ENCODE data around the gene NFATC2. TPM values are rescaled to one million over a fixed set of nuclear protein-coding genes. Genes with fewer than 3 reads are reported as not detected.

NFATC2 gene
- total and polyA plus RNA-seq, 12 donors: 0.61 to 7.7 (median 4.0) TPM

DNA sequence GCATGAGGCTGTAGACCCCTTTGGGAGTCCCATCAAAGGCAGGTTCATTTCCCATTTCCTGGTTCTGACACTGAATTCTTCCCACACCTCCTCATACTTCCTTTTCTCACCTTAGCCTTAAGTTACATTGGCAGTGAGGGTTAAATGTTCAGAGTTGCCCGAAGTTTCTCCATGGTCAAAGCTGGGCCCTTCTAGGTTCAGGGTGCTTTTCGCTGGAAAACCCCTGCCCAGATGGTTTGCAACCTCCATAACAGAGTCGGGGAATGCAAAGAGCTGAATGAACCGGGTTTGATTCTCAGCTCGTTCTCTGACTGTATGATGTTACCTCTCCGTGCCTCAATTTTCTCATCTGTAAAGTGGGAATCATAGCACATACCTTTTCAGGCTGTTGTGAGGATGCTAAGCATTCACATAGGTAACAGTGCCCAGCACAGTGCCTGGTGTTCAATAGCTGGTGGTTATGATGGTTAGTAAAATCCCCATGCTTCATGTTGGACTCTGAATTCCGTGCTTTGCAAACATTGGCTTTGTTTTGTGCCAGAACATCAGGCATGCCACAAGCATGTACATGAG, 149.8 kb downstream of the NFATC2 start:
- 75 to 95% (median 83%) methylated on average over 7 of the region's 7 CpGs for WGBS, 4 donors
- no peaks in the 10 kb centered on the region for H3K4me1 ChIP-seq (replicated peaks in 1 of 2)
- H3K4me3 ChIP-seq: no peak overlapping the region

DNA sequence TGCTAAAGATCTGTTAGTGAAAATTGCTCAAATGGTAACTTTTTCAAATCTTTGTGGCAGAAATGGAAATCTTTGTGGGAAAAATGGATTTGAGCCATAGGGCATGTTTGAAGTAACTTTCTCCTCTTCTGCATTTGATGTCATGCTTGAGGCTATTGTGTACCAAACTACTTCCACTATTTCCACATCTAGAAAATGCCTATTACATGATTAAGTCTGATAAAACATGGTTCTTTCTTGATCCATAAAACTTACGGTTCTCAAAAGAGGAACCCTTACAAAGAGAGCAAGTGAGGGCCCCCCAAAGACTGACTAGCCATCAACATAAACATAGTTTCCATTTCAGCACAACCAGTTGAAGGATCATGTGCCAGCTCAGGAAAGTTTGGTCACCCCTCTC, 150.6 kb downstream of the NFATC2 start:
- intact Hi-C loops (cut with DNase I): no loop called here

More for the DNA sequence above, 149.8 kb downstream of the NFATC2 start:
- Histone ChIP-seq H3K9me3 (replicated peaks in 1 of 3) (no peaks in the 10 kb centered on the region), H3K27me3 (no peaks in the 10 kb centered on the region), H3K36me3 (replicated peaks in 1 of 2) (no peaks in the 10 kb centered on the region), H3K27ac (no peak overlapping the region)
- TF ChIP-seq POLR2A (IDR thresholded peaks at IDR 0.05) (no peak), CTCF (IDR thresholded peaks at IDR 0.05) (no peak)
- DNase-seq: no peak
- intact Hi-C loops (cut with DNase I): no loop called here

DNA sequence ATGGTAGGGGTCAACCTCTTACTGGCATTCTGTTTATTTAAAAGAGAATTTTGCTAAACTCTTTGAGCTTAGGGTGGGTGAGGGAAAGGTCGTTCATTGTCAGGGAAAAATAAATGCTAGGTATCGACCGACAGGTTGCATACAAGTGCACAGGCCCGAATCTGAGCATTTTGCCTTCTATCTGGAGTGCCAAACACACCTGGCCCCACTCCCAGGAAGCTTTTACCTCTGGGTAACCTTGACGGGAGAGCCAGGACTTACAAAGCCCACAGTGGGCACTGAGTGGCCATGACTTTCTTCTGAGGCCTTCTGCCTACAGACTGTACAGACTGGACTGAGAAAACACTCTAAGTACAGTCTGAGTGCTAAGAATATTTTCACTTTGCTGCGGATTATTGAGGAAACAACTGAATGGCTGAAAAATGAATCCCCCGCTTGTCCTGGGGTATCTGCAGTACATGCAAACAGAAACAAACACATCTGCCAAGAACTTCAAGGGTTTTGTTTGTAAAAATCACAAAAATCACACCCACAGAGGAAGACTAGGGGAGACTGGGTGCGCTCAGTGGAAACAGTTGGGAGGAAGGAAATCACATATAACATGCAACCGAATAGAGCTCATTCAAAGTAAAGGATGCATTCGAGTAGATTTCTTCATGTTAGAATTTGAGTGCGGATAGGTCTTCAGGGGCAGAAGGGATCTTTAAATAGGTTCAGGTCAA, 152.8 kb downstream of the NFATC2 start:
- Histone ChIP-seq H3K27ac (no peak overlapping the region), H3K27me3 (no peaks in the 10 kb centered on the region), H3K4me1 (replicated peaks in 1 of 2) (no peaks in the 10 kb centered on the region), H3K4me3 (no peak overlapping the region), H3K9me3 (replicated peaks in 1 of 3) (no peaks in the 10 kb centered on the region), H3K36me3 (replicated peaks in 1 of 2) (no peaks in the 10 kb centered on the region)
- WGBS, 4 donors: 69 to 73% (median 73%) methylated on average over 10 to 11 of the region's 11 CpGs
- intact Hi-C loops (cut with DNase I): loop anchor here in 1 of 2 donors (10.0 kb wide), 1 partner anchor 75 kb away; no protein-coding TSS in a partner anchor
- no peak for DNase-seq
- TF ChIP-seq POLR2A (IDR thresholded peaks at IDR 0.05) (no peak), CTCF (IDR thresholded peaks at IDR 0.05) (no peak)

More for the DNA sequence above, 150.6 kb downstream of the NFATC2 start:
- H3K4me3 ChIP-seq: no peak overlapping the region
- no peaks in the 10 kb centered on the region for H3K9me3 ChIP-seq (replicated peaks in 1 of 3)
- no peak for TF ChIP-seq CTCF (IDR thresholded peaks at IDR 0.05)
- no peak for TF ChIP-seq POLR2A (IDR thresholded peaks at IDR 0.05)
- H3K27ac ChIP-seq: no peak overlapping the region
- 79 to 89% (median 82%) methylated on average over 1 of the region's 1 CpG for WGBS, 4 donors
- H3K36me3 ChIP-seq (replicated peaks in 1 of 2): no peaks in the 10 kb centered on the region
- H3K4me1 ChIP-seq (replicated peaks in 1 of 2): no peaks in the 10 kb centered on the region
- H3K27me3 ChIP-seq: no peaks in the 10 kb centered on the region
- DNase-seq: no peak

- 61 to 75% (median 66%) methylated on average over 7 of the region's 7 CpGs for WGBS, 4 donors
- intact Hi-C loops (cut with DNase I): loop anchor here in 1 of 2 donors (10.0 kb wide), 1 partner anchor 76 kb away; no protein-coding TSS in a partner anchor
- DNase-seq: no peak
- Histone ChIP-seq H3K27me3 (no peaks in the 10 kb centered on the region), H3K9me3 (replicated peaks in 1 of 3) (no peaks in the 10 kb centered on the region), H3K4me3 (no peak overlapping the region), H3K4me1 (replicated peaks in 1 of 2) (no peaks in the 10 kb centered on the region), H3K27ac (no peak overlapping the region), H3K36me3 (replicated peaks in 1 of 2) (no peaks in the 10 kb centered on the region)
- TF ChIP-seq POLR2A (IDR thresholded peaks at IDR 0.05) (no peak), CTCF (IDR thresholded peaks at IDR 0.05) (no peak)
Measured at GRCh38 chr20:51388756-51389542, 153.6 kb downstream of the NFATC2 start.
